Midbrain (tissue), 1 donor: Measurements from ENCODE around the gene APRT.
"Not testable (repeated sequence)": the region's sequence is repeated elsewhere in the genome, so short reads cannot be mapped to it uniquely, and the experiment has no call there.

ENCODE experiments used
- DNase-seq: peaks from one replicate; lab custom pipeline; 2025; lab: John Stamatoyannopoulos, UW

APRT gene

DNA sequence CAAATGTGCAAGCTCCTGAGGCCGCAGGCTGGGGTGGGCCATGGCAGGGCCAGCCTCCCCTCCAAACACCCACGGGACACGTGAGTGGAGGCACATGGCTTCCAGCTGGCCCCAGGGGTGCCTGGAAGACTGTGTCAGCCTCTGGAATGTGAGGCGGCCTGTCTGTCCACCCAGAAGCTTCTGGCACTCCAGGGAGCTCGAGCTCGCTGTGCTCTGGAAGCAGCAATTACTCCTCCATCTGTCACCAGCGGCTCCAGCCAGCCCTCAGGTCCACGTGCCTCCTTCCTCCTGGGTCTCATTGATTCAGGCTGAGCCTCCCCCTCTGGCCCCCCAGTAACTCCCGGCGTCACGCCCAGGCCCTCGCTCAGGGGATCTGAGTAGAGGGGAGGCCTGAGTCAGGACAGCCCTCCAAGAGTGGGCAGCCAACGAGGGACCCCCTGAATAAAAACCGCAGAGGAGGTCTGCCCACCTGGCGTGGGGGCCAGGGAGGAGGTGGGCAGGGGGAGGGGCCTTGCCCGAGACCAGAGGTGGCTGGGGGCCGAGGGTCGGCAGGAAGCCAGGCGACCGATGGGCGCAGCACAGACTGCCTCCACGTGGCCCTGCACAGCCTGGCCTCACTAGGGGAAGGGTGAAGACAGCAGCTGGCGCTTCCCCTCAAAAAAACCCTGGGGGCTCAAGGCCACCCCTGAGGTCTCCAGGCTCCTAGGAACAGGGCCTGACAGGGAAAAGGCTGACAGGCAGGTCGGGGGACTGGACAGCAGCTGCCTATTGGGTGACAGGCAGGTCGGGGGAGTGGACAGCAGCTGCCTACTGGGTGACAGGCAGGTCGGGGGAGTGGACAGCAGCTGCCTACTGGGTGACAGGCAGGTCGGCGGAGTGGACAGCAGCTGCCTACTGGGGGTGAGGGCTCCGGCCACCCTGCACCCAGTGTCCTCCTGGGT is 38.6 kb downstream of the APRT start:
- peak; percentile 32 for DNase-seq

DNA sequence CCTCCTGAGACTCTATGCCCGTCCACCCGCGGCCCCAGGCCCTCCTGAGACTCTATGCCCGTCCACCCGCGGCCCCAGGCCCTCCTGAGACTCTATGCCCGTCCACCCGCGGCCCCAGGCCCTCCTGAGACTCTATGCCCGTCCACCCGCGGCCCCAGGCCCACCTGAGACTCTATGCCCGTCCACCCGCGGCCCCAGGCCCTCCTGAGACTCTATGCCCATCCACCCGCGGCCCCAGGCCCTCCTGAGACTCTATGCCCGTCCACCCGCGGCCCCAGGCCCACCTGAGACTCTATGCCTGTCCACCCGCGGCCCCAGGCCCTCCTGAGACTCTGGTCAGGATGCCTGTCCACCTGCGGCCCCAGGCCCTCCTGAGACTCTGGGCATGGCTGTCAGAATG is 39.9 kb downstream of the APRT start:
- not testable (repeated sequence) for DNase-seq

DNA sequence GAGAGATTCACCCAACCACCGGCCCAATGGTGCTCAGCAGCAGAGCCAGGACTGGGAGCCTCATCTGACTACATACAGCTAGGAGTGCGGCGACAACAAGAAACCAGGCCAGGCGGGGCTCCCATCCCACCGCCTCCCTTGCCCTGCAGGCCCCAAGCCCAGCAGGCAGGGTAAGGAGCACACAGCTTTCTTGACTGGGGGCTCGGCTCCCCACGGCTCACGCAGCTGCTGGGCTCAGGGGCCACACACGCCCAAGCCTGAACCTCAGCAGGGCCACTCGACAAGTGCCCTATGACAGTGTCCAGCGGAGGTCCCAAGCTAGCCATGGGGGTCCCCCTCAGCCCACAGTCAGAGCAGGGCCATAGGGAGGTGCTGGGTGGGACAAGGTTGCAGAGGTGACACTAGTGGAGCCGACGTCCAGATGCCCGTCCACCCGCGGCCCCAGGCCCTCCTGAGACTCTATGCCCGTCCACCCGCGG is 40.4 kb downstream of the APRT start:
- DNase-seq, result no peak

DNA sequence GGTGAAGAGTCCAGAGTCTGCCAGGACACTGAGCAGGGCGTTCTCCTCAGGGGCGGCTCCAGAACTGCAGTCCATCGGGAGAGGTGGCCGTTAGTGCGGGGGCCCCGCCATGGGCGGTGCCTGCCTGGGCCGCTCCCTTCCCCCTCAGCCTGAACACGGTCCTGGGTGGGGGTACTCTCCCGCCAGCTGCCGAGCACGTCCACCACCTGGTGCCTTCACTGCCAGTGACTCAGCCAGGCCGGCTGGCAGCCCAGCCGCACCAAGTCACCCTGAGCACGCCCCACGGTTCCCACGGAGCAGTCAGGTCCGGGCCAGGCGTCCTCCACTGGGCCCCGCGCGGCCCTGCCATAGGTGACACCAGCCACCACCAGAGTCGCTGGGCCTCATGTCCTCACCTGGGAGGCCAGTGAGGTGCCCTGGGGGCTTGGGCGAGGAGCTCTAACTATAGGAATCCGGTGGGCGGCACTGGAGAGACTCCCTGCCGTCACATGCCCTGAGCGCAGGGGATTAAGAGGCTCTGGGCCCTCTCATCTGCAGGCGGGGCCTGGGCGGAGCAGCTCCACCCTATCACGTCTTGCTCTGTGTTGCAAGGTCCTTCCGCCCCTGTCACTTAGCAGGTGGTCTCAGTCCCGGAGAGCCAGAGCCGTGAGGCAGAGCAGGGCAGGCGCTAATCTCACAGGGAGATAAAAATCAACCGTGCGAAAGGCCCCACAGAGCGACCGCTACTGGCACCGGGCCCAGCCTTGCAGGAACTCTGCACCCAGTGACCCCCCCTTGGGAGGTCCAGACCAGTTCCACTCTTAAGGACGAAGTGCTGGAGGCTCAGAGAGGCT is 41.1 kb downstream of the APRT start:
- DNase-seq, result no peak

DNA sequence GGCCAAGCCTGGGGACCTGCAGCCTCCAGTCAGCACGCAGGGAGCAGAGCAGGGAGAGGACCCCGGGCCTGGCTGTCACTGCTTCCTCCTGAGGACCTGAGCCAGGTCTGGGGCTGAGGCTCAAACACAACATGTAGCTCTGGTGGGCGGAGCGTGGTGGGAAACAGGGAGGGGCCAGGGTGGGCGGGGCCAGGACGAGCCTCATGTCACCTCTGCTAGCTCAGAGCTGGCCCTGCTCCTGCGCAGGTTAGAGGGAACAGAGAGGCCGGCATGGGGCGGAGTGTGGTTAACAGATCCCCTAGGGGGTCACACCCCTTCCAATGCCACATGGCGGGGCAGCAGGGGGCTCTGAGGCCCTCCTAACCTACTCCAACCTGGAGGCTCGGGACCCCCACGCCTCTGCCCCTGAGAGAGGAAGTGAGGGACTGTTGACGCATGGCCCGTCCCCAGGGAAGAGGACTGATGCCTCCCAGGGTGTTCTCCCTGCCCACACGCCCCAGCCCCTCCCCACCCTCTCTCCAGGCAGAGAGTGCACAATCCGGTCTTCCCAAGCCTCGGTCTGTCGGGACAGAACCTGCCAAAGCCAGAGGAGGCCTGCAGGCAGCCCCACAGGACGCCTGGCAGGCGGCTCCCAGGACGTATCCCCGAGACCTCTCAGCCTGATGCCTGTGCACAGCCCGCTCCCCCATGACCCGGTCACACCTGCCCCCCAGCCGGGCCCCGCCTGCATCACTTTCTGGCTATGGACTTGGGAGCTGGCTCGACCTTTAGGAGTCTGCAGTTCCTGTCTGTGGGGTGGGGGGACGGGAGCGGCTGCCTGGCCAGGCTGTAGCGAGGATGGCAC is 41.9 kb downstream of the APRT start:
- DNase-seq, result no peak

GRCh38 chr16:88768071-88768783 is 43.5 kb downstream of the APRT start:
- DNase-seq, result peak; percentile 41

- no peak for DNase-seq
Observed at GRCh38 chr16:88767546-88768070, 44.1 kb downstream of the APRT start.

DNA sequence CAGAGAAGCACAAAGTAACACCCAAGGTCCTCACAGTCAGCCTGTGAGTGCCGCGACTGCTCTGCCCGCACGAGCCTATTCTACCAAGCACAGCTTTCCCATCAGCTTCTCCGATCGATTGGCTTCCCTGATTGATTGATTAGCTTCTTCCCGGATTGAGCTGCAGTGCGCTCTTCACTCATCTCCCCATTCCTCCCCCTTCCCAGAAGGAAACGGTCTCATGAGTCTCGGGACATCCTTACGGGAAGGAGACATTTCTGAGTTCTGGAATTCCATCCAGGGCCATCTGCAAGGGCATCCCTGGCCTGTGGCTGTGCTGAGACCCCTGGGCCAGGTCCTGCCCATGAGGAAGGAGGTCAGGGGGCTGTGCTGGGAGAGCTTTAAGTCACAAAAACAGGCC is 44.8 kb downstream of the APRT start:
- DNase-seq, result no peak

DNA sequence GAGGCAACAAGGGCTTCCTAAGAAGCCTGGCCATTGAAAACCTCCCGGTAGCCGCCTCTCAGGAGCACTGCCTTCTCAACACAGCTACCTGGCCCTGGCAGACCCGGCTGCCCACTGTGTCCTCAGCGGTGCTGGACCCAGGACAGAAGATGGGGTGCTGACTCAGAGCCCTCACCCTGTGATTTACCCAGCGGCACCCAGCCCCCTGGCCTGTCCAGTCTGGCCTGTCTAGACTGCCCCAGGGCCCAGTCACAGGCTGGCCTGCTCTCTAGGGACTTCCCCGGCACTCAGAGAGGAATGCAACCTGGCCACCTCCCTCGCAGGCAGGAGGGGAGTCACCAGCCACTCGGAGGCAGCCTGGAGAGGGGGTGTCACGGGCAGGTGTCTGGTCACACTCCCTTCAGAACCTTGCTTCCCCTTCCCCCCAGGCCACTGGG is 46.8 kb downstream of the APRT start:
- no peak for DNase-seq

GRCh38 chr16:88764080-88764479 is 47.6 kb downstream of the APRT start:
- DNase-seq, result no peak

DNA sequence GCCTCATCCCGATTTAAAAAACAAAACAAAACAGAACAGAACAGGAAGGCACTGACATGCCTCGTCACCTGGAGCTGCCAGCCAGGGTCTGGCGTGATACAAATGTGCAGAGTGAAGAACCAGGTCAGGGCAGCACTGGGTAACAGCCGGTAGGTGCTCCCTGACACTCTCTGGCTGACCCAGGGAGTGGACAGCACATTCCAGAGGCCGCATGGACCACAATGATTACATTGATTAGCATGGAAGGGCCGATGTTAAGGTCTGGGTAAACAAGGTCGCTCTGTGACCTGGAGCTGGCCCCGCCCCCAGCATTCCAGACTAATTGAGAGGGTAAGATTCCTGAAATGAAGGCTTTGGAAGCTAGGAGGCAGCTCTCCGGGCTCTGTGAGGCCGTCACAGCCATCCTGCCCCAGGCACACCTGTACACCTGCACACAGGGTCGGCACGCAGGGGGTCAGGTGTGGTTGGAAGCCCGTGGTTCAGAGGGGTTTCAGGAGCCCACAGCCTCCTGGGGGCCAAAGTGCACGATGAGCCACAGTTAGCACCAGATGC is 48.1 kb downstream of the APRT start:
- DNase-seq, result no peak

GRCh38 chr16:88762941-88763340 is 48.8 kb downstream of the APRT start:
- DNase-seq, result no peak

- no peak for DNase-seq
Observed at GRCh38 chr16:88762258-88762870, 49.4 kb downstream of the APRT start.

DNA sequence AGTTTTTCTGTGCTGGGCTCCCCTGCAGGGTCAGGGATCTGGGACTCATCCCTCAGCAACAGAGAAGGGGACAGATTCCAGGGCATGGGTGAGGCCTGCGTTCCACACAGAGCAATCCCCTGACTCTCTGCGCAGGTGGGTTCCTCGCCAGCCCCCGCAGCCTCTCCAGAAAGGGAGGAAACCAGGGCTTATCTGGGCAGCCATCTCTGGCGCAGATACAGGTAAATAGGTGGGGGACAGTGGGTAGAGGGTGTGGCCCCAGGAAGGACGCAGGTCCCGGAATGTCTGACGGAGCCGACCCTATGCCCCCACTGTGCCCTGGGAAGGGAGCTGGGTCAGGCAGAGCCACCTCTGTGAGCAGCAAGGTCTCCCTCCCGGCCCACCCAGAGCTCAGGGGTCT is 49.9 kb downstream of the APRT start:
- DNase-seq, result no peak

DNA sequence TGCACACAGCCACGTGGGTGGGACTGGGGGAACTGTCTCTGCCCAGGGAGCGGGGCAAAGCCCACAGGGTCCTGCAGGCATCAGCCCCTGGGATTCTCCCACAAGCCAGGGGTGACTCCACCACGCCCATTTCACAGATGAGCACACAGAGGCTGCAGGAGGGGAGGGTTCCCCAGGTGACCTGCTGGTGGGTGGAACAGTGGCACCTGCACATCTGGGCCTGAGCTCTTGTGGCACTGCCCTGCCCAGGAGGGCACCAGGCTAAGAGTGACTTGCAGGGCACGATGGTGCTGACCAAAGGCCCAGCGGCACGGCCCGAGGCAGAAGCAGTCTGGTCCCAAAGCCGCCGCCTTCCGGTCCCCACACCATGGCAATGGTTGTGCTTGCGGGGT is 50.6 kb downstream of the APRT start:
- DNase-seq, result no peak

- no peak for DNase-seq
Observed at GRCh38 chr16:88760424-88761142, 51.1 kb downstream of the APRT start.

DNA sequence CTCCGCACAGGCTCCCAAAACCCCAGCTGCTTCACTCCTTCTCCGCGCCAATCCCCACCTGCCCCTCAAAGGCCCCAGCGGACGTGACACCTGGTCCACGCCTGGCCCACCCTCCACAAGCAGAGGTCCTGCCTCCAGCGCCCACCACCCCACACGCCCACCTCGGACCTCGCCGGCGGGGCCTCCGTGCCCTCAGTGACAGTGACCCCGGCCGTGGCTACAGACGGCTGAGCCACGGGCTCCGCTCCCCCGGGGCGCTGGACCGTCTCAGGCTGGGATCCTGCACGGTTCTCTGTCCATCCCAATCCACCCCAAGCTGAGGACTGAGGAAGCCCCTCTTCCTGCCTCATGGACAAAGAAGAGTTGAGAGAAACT is 51.8 kb downstream of the APRT start:
- DNase-seq, result no peak
